WTC11 (cell line): Measurements from ENCODE around the gene TAS1R2. TPM values are rescaled to one million over a fixed set of nuclear protein-coding genes. Genes with fewer than 3 reads are reported as not detected.

Experiments
- ATAC-seq: fragments of 200-7000 bp; cut with Tn5 transposase; 2 replicates; pipeline ENCODE4 v1.10.0; 2021; ENCODE audit warnings: mild to moderate bottlenecking, moderate library complexity
- CTCF ChIA-PET: fragments of 300-600 bp; sonication (Branson Sonifier 250); formaldehyde crosslinking; loops from one replicate; lab custom pipeline; 2021; ENCODE audit warnings: antibody characterized with exemption; lab: Charles Lee
- POLR2A ChIA-PET: fragments of 350-600 bp; sonication (Branson Sonifier 250); formaldehyde crosslinking; loops from one replicate; lab custom pipeline; 2021; ENCODE audit warnings: antibody characterized with exemption; lab: Charles Lee
- DNase-seq: peaks from one replicate; pipeline ENCODE4 v3.0.0; 2021; ENCODE audit warnings: low spot score
- H3K27ac Mint-ChIP-seq: 2 replicates; pipeline ENCODE4 v1.8.0; 2021; ENCODE audit warnings: mixed read lengths
- H3K27me3 Mint-ChIP-seq: 2 replicates; pipeline ENCODE4 v1.8.0; 2021; ENCODE audit warnings: low read depth, mild to moderate bottlenecking, moderate library complexity, mixed read lengths
- H3K36me3 Mint-ChIP-seq: 2 replicates; pipeline ENCODE4 v1.8.0; 2021; ENCODE audit warnings: mixed read lengths
- H3K4me1 Mint-ChIP-seq: 2 replicates; pipeline ENCODE4 v1.8.0; 2022; ENCODE audit warnings: mixed read lengths
- H3K4me3 Mint-ChIP-seq: 2 replicates; pipeline ENCODE4 v1.8.0; 2021; ENCODE audit warnings: mild to moderate bottlenecking, moderate library complexity, mixed read lengths
- H3K9me3 Mint-ChIP-seq: 2 replicates; pipeline ENCODE4 v1.8.0; 2021; ENCODE audit warnings: mixed read lengths
- EMX1 ChIP-seq: fragments of 250-450 bp; sonication (Bioruptor Pico); IDR thresholded peaks from 2 replicates; pipeline ENCODE4 v1.8.0; 2021; ENCODE audit warnings: mild to moderate bottlenecking
- ETV6 ChIP-seq: sonication (generic); formaldehyde crosslinking; IDR thresholded peaks from 2 replicates; pipeline ENCODE4 v1.8.1; 2022; ENCODE audit warnings: mild to moderate bottlenecking, missing genetic modification reagents
- FOXK1 ChIP-seq: sonication (generic); formaldehyde crosslinking; IDR thresholded peaks from 2 replicates; pipeline ENCODE4 v1.8.0; 2022; ENCODE audit warnings: mild to moderate bottlenecking, moderate library complexity, missing genetic modification reagents
- FOXP1 ChIP-seq: sonication (generic); formaldehyde crosslinking; IDR thresholded peaks from 2 replicates; pipeline ENCODE4 v1.8.0; 2022; ENCODE audit warnings: missing genetic modification reagents, mild to moderate bottlenecking, moderate library complexity, borderline replicate concordance
- GABPB1 ChIP-seq: sonication (generic); formaldehyde crosslinking; IDR thresholded peaks from 2 replicates; pipeline ENCODE4 v1.8.1; 2023; ENCODE audit warnings: mild to moderate bottlenecking, missing genetic modification reagents
- JAZF1 ChIP-seq: fragments of 250-450 bp; sonication (Bioruptor Pico); IDR thresholded peaks from 2 replicates; pipeline ENCODE4 v1.9.0; 2021; ENCODE audit warnings: moderate library complexity, mild to moderate bottlenecking, inconsistent platforms
- KAT7 ChIP-seq: sonication (generic); formaldehyde crosslinking; IDR thresholded peaks from 2 replicates; pipeline ENCODE4 v1.8.1; 2023; ENCODE audit warnings: missing genetic modification reagents, mild to moderate bottlenecking, borderline replicate concordance
- MYBL2 ChIP-seq: sonication (generic); formaldehyde crosslinking; IDR thresholded peaks from 2 replicates; pipeline ENCODE4 v1.8.1; 2023; ENCODE audit warnings: mild to moderate bottlenecking, moderate library complexity, missing genetic modification reagents
- NFATC4 ChIP-seq: fragments of 250-450 bp; sonication (Bioruptor Pico); IDR thresholded peaks from 2 replicates; pipeline ENCODE4 v1.9.0; 2021; ENCODE audit warnings: mild to moderate bottlenecking
- NFE2L1 ChIP-seq: sonication (generic); formaldehyde crosslinking; IDR thresholded peaks from 2 replicates; pipeline ENCODE4 v1.8.1; 2023; ENCODE audit warnings: missing genetic modification reagents
- NR2C2 ChIP-seq: sonication (generic); formaldehyde crosslinking; IDR thresholded peaks from 2 replicates; pipeline ENCODE4 v1.8.0; 2022; ENCODE audit warnings: mild to moderate bottlenecking, missing genetic modification reagents
- RORB ChIP-seq: fragments of 250-450 bp; sonication (Bioruptor Pico); IDR thresholded peaks from 2 replicates; pipeline ENCODE4 v1.9.0; 2021; ENCODE audit warnings: mild to moderate bottlenecking
- SP1 ChIP-seq: sonication (generic); formaldehyde crosslinking; conservative IDR thresholded peaks from 2 replicates; pipeline ENCODE4 v1.8.1; 2022; ENCODE audit warnings: missing genetic modification reagents
- TEAD4 ChIP-seq: sonication (generic); formaldehyde crosslinking; IDR thresholded peaks from 2 replicates; pipeline ENCODE4 v1.8.0; 2022; ENCODE audit warnings: mild to moderate bottlenecking, missing genetic modification reagents
- ZNF219 ChIP-seq: sonication (generic); formaldehyde crosslinking; IDR thresholded peaks from 2 replicates; pipeline ENCODE4 v1.8.0; 2023; ENCODE audit warnings: missing genetic modification reagents, mild to moderate bottlenecking, borderline replicate concordance
- ZNF263 ChIP-seq: sonication (generic); formaldehyde crosslinking; IDR thresholded peaks from 2 replicates; pipeline ENCODE4 v1.8.1; 2022; ENCODE audit warnings: low read depth, mild to moderate bottlenecking, moderate library complexity, missing genetic modification reagents
- ZNF317 ChIP-seq: sonication (generic); formaldehyde crosslinking; IDR thresholded peaks from 2 replicates; pipeline ENCODE4 v1.8.1; 2023; ENCODE audit warnings: low read depth, mild to moderate bottlenecking, moderate library complexity, missing genetic modification reagents, borderline replicate concordance
- ZNF396 ChIP-seq: fragments of 250-450 bp; sonication (Bioruptor Pico); IDR thresholded peaks from 2 replicates; pipeline ENCODE4 v1.8.0; 2021; ENCODE audit warnings: mild to moderate bottlenecking, moderate library complexity, borderline replicate concordance
- total RNA-seq: library from RNA; stranded (reverse); gene quantifications from 3 replicates; pipeline ENCODE4 v1.2.3, GENCODE V29; 2021
- TF ChIP-seq, protein P1 (sequence below): sonication (generic); formaldehyde crosslinking; IDR thresholded peaks from 2 replicates; pipeline ENCODE4 v1.8.0; 2023; ENCODE audit warnings: missing genetic modification reagents
- TF ChIP-seq, protein P2 (sequence below): sonication (generic); formaldehyde crosslinking; IDR thresholded peaks from 2 replicates; pipeline ENCODE4 v1.8.0; 2022; ENCODE audit warnings: mild to moderate bottlenecking, missing genetic modification reagents
- TF ChIP-seq, protein P3 (sequence below): sonication (generic); formaldehyde crosslinking; IDR thresholded peaks from 2 replicates; pipeline ENCODE4 v1.8.1; 2022; ENCODE audit warnings: missing genetic modification reagents, borderline replicate concordance
- TF ChIP-seq, protein P4 (sequence below): fragments of 250-450 bp; sonication (Bioruptor Pico); IDR thresholded peaks from 2 replicates; pipeline ENCODE4 v2.1.2; 2022; ENCODE audit warnings: mild to moderate bottlenecking, moderate library complexity

Gene TAS1R2
- total RNA-seq, 1 experiment from 2014 or later, result not detected

DNA sequence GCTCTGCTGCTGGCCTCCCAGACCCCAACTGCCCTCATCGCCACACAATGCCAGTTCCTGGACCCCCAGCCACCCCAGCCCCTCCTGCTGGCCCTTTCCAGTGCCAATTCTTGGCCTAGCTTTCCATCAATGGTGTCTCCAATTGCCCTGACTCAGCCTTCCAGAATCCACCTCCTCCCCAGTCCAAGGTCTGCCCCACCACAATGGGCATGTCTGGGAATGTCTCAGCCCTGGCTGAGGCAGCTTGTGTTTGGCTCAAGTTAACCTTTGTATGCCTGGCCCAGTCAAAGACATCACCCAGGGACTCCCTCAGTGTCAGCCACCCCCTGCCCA is 26.5 kb upstream of the TAS1R2 start:
- Mint-ChIP-seq H3K9me3 (no peaks in the 10 kb centered on the region), H3K27me3 (no peaks in the 10 kb centered on the region), H3K4me3 (no peak overlapping the region), H3K36me3 (peaks cover 6% of the 10 kb centered on the region; the same call in 1 of the 2 replicates), H3K27ac (no peak overlapping the region), H3K4me1 (no peaks in the 10 kb centered on the region)
- DNase-seq, result no peak
- no peak for ATAC-seq
- CTCF ChIA-PET, result interaction anchor here (2.5 to 3.5 kb wide), 3 partner anchors 11 to 27 kb away, joined by 30 to 41 read pairs (median 34); no protein-coding TSS in a partner anchor
- TF ChIP-seq FOXP1, result no peak
- no peak for TF ChIP-seq ETV6
- no peak for TF ChIP-seq ZNF263 (CRISPR knock-in tag)
- TF ChIP-seq, protein P1, sequence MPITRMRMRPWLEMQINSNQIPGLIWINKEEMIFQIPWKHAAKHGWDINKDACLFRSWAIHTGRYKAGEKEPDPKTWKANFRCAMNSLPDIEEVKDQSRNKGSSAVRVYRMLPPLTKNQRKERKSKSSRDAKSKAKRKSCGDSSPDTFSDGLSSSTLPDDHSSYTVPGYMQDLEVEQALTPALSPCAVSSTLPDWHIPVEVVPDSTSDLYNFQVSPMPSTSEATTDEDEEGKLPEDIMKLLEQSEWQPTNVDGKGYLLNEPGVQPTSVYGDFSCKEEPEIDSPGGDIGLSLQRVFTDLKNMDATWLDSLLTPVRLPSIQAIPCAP (CRISPR knock-in tag), result no peak
- TF ChIP-seq RORB (CRISPR knock-in tag), result no peak
- no peak for TF ChIP-seq NFATC4 (CRISPR knock-in tag)
- POLR2A ChIA-PET, result no interaction called here

DNA sequence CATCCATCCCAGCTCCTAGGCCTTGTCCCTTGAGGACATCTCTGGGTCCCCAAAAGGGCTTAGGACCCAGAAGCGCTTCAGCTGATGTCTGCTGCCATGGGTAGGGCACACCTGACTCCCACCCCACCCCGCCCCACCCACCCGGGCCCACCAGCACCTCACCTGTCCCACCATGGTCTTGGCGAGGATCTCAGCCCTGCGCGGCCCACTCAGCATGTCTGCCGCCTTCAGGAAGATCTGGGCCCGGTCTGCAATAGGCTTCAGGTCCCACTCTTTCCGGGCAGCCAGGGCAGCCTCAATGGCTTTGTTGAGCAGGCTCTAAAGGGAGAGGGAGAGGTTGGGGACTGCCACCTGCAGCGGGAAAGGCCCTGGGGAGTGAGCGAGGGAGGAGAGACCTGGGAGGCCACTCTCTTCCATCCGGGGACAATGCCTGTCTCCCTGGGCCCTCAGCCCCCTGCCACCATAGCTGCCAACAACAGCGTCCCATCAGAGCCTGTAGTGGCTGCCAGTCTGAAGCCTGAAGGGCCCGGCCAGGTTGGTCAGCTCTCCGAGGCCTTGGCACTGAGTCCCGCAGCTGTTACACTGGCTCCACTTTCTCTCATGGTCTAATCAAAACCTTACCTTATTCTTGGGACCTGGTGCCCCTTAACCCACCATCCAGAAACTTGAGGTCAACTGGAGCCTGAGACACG is 26.0 kb upstream of the TAS1R2 start:
- ChIA-PET POLR2A (no interaction called here), CTCF (interaction anchor here (0.9 to 3.5 kb wide), 11 partner anchors 8 to 310 kb away, joined by 3 to 41 read pairs (median 9); no protein-coding TSS in a partner anchor)
- no peak overlapping the region for H3K27ac Mint-ChIP-seq
- no peak for TF ChIP-seq FOXK1 (CRISPR knock-in tag)
- TF ChIP-seq, protein P2, sequence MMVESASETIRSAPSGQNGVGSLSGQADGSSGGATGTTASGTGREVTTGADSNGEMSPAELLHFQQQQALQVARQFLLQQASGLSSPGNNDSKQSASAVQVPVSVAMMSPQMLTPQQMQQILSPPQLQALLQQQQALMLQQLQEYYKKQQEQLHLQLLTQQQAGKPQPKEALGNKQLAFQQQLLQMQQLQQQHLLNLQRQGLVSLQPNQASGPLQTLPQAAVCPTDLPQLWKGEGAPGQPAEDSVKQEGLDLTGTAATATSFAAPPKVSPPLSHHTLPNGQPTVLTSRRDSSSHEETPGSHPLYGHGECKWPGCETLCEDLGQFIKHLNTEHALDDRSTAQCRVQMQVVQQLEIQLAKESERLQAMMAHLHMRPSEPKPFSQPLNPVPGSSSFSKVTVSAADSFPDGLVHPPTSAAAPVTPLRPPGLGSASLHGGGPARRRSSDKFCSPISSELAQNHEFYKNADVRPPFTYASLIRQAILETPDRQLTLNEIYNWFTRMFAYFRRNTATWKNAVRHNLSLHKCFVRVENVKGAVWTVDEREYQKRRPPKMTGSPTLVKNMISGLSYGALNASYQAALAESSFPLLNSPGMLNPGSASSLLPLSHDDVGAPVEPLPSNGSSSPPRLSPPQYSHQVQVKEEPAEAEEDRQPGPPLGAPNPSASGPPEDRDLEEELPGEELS (CRISPR knock-in tag), result no peak
- no peak for TF ChIP-seq MYBL2 (CRISPR knock-in tag)
- TF ChIP-seq ZNF219 (CRISPR knock-in tag), result no peak
- TF ChIP-seq NR2C2 (CRISPR knock-in tag), result no peak
- no peak for TF ChIP-seq GABPB1 (CRISPR knock-in tag)
- no peak for TF ChIP-seq ZNF396 (CRISPR knock-in tag)
- TF ChIP-seq, protein P3, sequence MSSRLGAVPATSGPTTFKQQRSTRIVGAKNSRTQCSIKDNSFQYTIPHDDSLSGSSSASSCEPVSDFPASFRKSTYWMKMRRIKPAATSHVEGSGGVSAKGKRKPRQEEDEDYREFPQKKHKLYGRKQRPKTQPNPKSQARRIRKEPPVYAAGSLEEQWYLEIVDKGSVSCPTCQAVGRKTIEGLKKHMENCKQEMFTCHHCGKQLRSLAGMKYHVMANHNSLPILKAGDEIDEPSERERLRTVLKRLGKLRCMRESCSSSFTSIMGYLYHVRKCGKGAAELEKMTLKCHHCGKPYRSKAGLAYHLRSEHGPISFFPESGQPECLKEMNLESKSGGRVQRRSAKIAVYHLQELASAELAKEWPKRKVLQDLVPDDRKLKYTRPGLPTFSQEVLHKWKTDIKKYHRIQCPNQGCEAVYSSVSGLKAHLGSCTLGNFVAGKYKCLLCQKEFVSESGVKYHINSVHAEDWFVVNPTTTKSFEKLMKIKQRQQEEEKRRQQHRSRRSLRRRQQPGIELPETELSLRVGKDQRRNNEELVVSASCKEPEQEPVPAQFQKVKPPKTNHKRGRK (CRISPR knock-in tag), result no peak
- no peak for TF ChIP-seq JAZF1 (CRISPR knock-in tag)
- TF ChIP-seq NFE2L1, result no peak
- TF ChIP-seq SP1, result no peak
- no peak for TF ChIP-seq ZNF317 (CRISPR knock-in tag)
- no peak for TF ChIP-seq FOXP1
- TF ChIP-seq, protein P4, sequence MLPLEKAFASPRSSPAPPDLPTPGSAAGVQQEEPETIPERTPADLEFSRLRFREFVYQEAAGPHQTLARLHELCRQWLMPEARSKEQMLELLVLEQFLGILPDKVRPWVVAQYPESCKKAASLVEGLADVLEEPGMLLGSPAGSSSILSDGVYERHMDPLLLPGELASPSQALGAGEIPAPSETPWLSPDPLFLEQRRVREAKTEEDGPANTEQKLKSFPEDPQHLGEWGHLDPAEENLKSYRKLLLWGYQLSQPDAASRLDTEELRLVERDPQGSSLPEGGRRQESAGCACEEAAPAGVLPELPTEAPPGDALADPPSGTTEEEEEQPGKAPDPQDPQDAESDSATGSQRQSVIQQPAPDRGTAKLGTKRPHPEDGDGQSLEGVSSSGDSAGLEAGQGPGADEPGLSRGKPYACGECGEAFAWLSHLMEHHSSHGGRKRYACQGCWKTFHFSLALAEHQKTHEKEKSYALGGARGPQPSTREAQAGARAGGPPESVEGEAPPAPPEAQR, result no peak
- no peak for TF ChIP-seq KAT7 (CRISPR knock-in tag)
- no peak for TF ChIP-seq TEAD4
- no peak for TF ChIP-seq EMX1 (CRISPR knock-in tag)
- no peaks in the 10 kb centered on the region for H3K27me3 Mint-ChIP-seq
- H3K36me3 Mint-ChIP-seq, result peaks cover 6% of the 10 kb centered on the region; the same call in 1 of the 2 replicates
- ATAC-seq (no peak), DNase-seq (no peak)
- no peaks in the 10 kb centered on the region for H3K9me3 Mint-ChIP-seq
- H3K4me1 Mint-ChIP-seq, result no peaks in the 10 kb centered on the region
- no peak overlapping the region for H3K4me3 Mint-ChIP-seq
